ENCODE data around the gene AUTS2. TPM values are rescaled to one million over a fixed set of nuclear protein-coding genes. Genes with fewer than 3 reads are reported as not detected.

Gene AUTS2
- total RNA-seq, 1 experiment from 2014 or later, result 50.0 TPM

DNA sequence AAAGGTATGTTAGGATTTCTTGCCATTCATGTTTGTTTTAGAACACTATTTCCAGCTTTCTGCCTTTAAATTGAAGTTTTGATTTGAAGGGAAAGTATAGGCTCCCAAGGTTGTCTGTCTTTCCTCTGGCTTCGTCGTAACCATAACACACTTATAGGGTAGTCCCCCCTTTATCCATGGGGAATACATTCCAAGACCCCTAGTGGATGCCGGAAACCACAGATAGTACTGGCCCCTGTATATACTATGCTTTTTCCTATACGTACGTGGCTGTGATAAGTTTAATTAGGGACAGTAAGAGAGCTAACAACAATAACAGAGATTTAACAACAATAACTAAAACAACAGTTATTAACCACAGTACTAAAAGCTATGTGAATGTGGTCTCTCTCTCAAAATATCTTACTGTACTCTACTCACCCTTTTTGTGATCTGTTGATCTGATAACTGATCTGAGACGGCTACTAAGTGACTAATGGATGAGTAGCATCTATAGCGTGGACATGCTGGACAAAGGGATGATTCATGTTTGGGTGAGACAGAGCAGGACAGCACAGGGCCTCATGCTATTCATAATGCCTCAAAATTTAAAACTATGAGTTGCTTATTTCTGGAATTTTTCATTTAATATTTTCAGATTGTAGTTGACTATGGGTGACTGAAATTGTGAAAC lies 273.1 kb downstream of the AUTS2 start:
- H3K27me3 Mint-ChIP-seq (ENCODE audit: low read depth), result no peaks in the 10 kb centered on the region
- H3K4me1 Mint-ChIP-seq, result no peaks in the 10 kb centered on the region
- no peak overlapping the region for H3K4me3 Mint-ChIP-seq
- no peaks in the 10 kb centered on the region for H3K36me3 Mint-ChIP-seq
- no peaks in the 10 kb centered on the region for H3K9me3 Mint-ChIP-seq
- ATAC-seq (no peak), DNase-seq (ENCODE audit: low spot score) (no peak)
- TF ChIP-seq SMAD4 (CRISPR knock-in tag; IDR thresholded peaks at IDR 0.05) (no peak), ETV6 (CRISPR knock-in tag; IDR thresholded peaks at IDR 0.05) (no peak), ZBTB21 (CRISPR knock-in tag; IDR thresholded peaks at IDR 0.05; ENCODE audit: borderline replicate concordance) (no peak), TCF7 (CRISPR knock-in tag; IDR thresholded peaks at IDR 0.05; ENCODE audit: low read depth) (no peak), MYBL2 (CRISPR knock-in tag; IDR thresholded peaks at IDR 0.05) (no peak), NFYB (CRISPR knock-in tag; conservative IDR thresholded peaks at IDR 0.05; ENCODE audit: low read depth) (no peak), GABPB1 (CRISPR knock-in tag; IDR thresholded peaks at IDR 0.05) (no peak)
- TF ChIP-seq, protein P1, sequence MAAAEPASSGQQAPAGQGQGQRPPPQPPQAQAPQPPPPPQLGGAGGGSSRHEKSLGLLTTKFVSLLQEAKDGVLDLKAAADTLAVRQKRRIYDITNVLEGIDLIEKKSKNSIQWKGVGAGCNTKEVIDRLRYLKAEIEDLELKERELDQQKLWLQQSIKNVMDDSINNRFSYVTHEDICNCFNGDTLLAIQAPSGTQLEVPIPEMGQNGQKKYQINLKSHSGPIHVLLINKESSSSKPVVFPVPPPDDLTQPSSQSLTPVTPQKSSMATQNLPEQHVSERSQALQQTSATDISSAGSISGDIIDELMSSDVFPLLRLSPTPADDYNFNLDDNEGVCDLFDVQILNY (CRISPR knock-in tag; IDR thresholded peaks at IDR 0.05), result no peak
- TF ChIP-seq, protein P2, sequence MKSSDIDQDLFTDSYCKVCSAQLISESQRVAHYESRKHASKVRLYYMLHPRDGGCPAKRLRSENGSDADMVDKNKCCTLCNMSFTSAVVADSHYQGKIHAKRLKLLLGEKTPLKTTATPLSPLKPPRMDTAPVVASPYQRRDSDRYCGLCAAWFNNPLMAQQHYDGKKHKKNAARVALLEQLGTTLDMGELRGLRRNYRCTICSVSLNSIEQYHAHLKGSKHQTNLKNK (CRISPR knock-in tag; IDR thresholded peaks at IDR 0.05), result no peak
- TF ChIP-seq, protein P3, sequence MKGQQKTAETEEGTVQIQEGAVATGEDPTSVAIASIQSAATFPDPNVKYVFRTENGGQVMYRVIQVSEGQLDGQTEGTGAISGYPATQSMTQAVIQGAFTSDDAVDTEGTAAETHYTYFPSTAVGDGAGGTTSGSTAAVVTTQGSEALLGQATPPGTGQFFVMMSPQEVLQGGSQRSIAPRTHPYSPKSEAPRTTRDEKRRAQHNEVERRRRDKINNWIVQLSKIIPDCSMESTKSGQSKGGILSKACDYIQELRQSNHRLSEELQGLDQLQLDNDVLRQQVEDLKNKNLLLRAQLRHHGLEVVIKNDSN (CRISPR knock-in tag; IDR thresholded peaks at IDR 0.05), result no peak
- TF ChIP-seq, protein P4, sequence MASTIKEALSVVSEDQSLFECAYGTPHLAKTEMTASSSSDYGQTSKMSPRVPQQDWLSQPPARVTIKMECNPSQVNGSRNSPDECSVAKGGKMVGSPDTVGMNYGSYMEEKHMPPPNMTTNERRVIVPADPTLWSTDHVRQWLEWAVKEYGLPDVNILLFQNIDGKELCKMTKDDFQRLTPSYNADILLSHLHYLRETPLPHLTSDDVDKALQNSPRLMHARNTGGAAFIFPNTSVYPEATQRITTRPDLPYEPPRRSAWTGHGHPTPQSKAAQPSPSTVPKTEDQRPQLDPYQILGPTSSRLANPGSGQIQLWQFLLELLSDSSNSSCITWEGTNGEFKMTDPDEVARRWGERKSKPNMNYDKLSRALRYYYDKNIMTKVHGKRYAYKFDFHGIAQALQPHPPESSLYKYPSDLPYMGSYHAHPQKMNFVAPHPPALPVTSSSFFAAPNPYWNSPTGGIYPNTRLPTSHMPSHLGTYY (CRISPR knock-in tag; IDR thresholded peaks at IDR 0.05), result no peak
- TF ChIP-seq, protein P5, sequence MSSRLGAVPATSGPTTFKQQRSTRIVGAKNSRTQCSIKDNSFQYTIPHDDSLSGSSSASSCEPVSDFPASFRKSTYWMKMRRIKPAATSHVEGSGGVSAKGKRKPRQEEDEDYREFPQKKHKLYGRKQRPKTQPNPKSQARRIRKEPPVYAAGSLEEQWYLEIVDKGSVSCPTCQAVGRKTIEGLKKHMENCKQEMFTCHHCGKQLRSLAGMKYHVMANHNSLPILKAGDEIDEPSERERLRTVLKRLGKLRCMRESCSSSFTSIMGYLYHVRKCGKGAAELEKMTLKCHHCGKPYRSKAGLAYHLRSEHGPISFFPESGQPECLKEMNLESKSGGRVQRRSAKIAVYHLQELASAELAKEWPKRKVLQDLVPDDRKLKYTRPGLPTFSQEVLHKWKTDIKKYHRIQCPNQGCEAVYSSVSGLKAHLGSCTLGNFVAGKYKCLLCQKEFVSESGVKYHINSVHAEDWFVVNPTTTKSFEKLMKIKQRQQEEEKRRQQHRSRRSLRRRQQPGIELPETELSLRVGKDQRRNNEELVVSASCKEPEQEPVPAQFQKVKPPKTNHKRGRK (CRISPR knock-in tag; IDR thresholded peaks at IDR 0.05; ENCODE audit: borderline replicate concordance), result no peak
- POLR2A ChIA-PET, result no interaction called here
- CTCF ChIA-PET, result no interaction called here
- no peak overlapping the region for H3K27ac Mint-ChIP-seq

DNA sequence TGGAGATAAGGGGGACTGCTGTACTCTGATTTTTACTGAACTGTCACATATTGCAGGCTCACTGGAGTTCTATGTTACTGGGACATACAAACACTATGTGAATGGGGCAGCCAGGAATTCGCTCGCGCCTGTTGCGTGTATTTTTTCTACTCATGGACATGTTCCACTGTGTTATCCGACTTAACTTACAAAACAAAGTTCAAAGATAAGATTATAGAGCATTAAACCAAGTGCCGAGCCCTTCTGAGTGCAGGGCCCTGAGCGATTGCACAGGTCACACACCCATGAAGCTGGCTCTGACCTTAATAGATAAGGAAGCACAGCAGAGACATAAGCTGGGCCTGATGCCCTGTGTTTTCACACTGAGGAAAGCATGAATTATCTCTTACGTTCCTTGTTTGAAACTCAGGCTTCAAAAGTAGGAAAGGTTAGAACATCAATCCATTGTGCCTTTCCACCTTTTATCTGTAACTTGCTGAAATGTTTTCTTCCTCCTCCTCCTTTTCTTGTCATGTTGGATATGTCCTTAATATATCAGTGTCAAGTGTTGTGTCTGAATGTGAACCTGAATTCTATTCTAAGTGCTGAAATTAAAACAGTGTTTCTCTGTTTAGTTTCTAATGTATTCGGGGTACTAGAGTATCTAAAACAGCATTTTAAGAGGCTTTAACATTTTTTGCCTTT lies 273.8 kb downstream of the AUTS2 start:
- Mint-ChIP-seq H3K36me3 (no peaks in the 10 kb centered on the region), H3K9me3 (no peaks in the 10 kb centered on the region), H3K4me3 (no peak overlapping the region), H3K27me3 (ENCODE audit: low read depth) (no peaks in the 10 kb centered on the region), H3K27ac (no peak overlapping the region), H3K4me1 (no peaks in the 10 kb centered on the region)
- ATAC-seq (no peak), DNase-seq (ENCODE audit: low spot score) (no peak)
- POLR2A ChIA-PET, result no interaction called here
- CTCF ChIA-PET, result no interaction called here
- TF ChIP-seq, protein P4 (CRISPR knock-in tag; IDR thresholded peaks at IDR 0.05), result no peak
- TF ChIP-seq ELF4 (CRISPR knock-in tag; IDR thresholded peaks at IDR 0.05; ENCODE audit: low read depth) (no peak), ATF1 (CRISPR knock-in tag; IDR thresholded peaks at IDR 0.05) (no peak), EMX1 (CRISPR knock-in tag; IDR thresholded peaks at IDR 0.05) (no peak), ETV6 (CRISPR knock-in tag; IDR thresholded peaks at IDR 0.05) (no peak), ZNF416 (CRISPR knock-in tag; IDR thresholded peaks at IDR 0.05) (no peak), HMGA2 (CRISPR knock-in tag; IDR thresholded peaks at IDR 0.05) (no peak), FOXJ3 (CRISPR knock-in tag; IDR thresholded peaks at IDR 0.05; ENCODE audit: borderline replicate concordance) (no peak), MXD4 (CRISPR knock-in tag; IDR thresholded peaks at IDR 0.05; ENCODE audit: borderline replicate concordance) (no peak), SP1 (CRISPR knock-in tag; conservative IDR thresholded peaks at IDR 0.05) (no peak)
- TF ChIP-seq, protein P6, sequence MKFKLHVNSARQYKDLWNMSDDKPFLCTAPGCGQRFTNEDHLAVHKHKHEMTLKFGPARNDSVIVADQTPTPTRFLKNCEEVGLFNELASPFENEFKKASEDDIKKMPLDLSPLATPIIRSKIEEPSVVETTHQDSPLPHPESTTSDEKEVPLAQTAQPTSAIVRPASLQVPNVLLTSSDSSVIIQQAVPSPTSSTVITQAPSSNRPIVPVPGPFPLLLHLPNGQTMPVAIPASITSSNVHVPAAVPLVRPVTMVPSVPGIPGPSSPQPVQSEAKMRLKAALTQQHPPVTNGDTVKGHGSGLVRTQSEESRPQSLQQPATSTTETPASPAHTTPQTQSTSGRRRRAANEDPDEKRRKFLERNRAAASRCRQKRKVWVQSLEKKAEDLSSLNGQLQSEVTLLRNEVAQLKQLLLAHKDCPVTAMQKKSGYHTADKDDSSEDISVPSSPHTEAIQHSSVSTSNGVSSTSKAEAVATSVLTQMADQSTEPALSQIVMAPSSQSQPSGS (CRISPR knock-in tag; IDR thresholded peaks at IDR 0.05; ENCODE audit: borderline replicate concordance, low read depth), result no peak
- TF ChIP-seq, protein P7, sequence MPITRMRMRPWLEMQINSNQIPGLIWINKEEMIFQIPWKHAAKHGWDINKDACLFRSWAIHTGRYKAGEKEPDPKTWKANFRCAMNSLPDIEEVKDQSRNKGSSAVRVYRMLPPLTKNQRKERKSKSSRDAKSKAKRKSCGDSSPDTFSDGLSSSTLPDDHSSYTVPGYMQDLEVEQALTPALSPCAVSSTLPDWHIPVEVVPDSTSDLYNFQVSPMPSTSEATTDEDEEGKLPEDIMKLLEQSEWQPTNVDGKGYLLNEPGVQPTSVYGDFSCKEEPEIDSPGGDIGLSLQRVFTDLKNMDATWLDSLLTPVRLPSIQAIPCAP (CRISPR knock-in tag; IDR thresholded peaks at IDR 0.05), result no peak
- TF ChIP-seq, protein P8, sequence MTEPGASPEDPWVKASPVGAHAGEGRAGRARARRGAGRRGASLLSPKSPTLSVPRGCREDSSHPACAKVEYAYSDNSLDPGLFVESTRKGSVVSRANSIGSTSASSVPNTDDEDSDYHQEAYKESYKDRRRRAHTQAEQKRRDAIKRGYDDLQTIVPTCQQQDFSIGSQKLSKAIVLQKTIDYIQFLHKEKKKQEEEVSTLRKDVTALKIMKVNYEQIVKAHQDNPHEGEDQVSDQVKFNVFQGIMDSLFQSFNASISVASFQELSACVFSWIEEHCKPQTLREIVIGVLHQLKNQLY (CRISPR knock-in tag; IDR thresholded peaks at IDR 0.05), result no peak
- TF ChIP-seq, protein P9, sequence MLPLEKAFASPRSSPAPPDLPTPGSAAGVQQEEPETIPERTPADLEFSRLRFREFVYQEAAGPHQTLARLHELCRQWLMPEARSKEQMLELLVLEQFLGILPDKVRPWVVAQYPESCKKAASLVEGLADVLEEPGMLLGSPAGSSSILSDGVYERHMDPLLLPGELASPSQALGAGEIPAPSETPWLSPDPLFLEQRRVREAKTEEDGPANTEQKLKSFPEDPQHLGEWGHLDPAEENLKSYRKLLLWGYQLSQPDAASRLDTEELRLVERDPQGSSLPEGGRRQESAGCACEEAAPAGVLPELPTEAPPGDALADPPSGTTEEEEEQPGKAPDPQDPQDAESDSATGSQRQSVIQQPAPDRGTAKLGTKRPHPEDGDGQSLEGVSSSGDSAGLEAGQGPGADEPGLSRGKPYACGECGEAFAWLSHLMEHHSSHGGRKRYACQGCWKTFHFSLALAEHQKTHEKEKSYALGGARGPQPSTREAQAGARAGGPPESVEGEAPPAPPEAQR (CRISPR knock-in tag; IDR thresholded peaks at IDR 0.05), result no peak
